ENCODE data around the gene KIR3DL2.

GRCh38 chr19:54803410-54803809, 46.8 kb upstream of the KIR3DL2 start, which contains the start of gene KIR2DL4:
- no peak for TF ChIP-seq POLR2A (IDR thresholded peaks at IDR 0.05)
- no peak for TF ChIP-seq CTCF (IDR thresholded peaks at IDR 0.05)

All from heart left ventricle (tissue), 13 donors.